Fibroblast of lung (primary cell): Measurements from ENCODE around the gene RAB37. TPM values are rescaled to one million over a fixed set of nuclear protein-coding genes. Genes with fewer than 3 reads are reported as not detected.

Source experiments
- DNase-seq, 2 donors: peaks; one replicate each; pipeline versions ENCODE4 v3.0.0 to v3.0.0-alpha.2; 2010; ENCODE audit warnings: low read depth in 2 of 2
- H2AFZ ChIP-seq: 2 replicates; pipeline ENCODE4 v1.5.1; 2012; ENCODE audit warnings: low read length, control low read depth, inconsistent platforms
- H3K27ac ChIP-seq: 2 replicates; pipeline ENCODE4 v1.5.1; 2011; ENCODE audit warnings: low read length, control low read depth; ENCODE audit not compliant: insufficient read depth
- H3K27me3 ChIP-seq: 2 replicates; pipeline ENCODE4 v1.5.1; 2011; ENCODE audit warnings: mild to moderate bottlenecking, low read length; ENCODE audit not compliant: control insufficient read depth, insufficient read depth
- H3K36me3 ChIP-seq: 2 replicates; pipeline ENCODE4 v1.5.1; 2011; ENCODE audit warnings: low read length; ENCODE audit not compliant: control insufficient read depth, insufficient read depth
- H3K4me1 ChIP-seq: 2 replicates; pipeline ENCODE4 v1.5.1; 2011; ENCODE audit warnings: low read length; ENCODE audit not compliant: control insufficient read depth, insufficient read depth; ENCODE audit errors: extremely low read depth
- H3K4me2 ChIP-seq: 2 replicates; pipeline ENCODE4 v1.5.1; 2011; ENCODE audit warnings: low read length, control low read depth; ENCODE audit not compliant: insufficient read depth; ENCODE audit errors: extremely low read depth
- H3K4me3 ChIP-seq, 4 experiments: fragments of 200-600 bp in 1 of 4; sonication (generic) in 1 of 4; replicated peaks in 1 of 4; 2 replicates each; pipeline ENCODE4 v1.5.1; 2011 to 2016; ENCODE audit warnings: low read length in 4 of 4, low read depth in 3 of 4, mild to moderate bottlenecking in 3 of 4, control low read depth in 2 of 4, inconsistent platforms in 1 of 4, mixed read lengths in 1 of 4; ENCODE audit not compliant: insufficient read depth in 1 of 4; ENCODE audit errors: control extremely low read depth in 1 of 4
- H3K79me2 ChIP-seq: 2 replicates; pipeline ENCODE4 v1.5.1; 2012; ENCODE audit warnings: mild to moderate bottlenecking, low read length, inconsistent platforms; ENCODE audit not compliant: control insufficient read depth, insufficient read depth
- H3K9ac ChIP-seq: 2 replicates; pipeline ENCODE4 v1.5.1; 2011; ENCODE audit warnings: mild to moderate bottlenecking, low read length, control low read depth; ENCODE audit not compliant: insufficient read depth
- H3K9me3 ChIP-seq: 2 replicates; pipeline ENCODE4 v1.5.1; 2012; ENCODE audit warnings: low read depth, low read length; ENCODE audit not compliant: control insufficient read depth, insufficient read depth
- H4K20me1 ChIP-seq: 2 replicates; pipeline ENCODE4 v1.5.1; 2011; ENCODE audit warnings: low read length; ENCODE audit not compliant: control insufficient read depth, insufficient read depth; ENCODE audit errors: extremely low read depth
- EZH2 ChIP-seq: IDR thresholded peaks from 2 replicates; pipeline ENCODE4 v1.5.1; 2012; ENCODE audit warnings: low read length, control low read depth, mild to moderate bottlenecking; ENCODE audit errors: missing control alignments
- polyA plus RNA-seq, 2 donors: library from polyadenylated mRNA; depleted of rRNA in 1 of 2; stranded (reverse) in 1 of 2; unstranded in 1 of 2; fragments of >200 nt; gene quantifications; 2 replicates each; pipeline ENCODE4 v1.2.1, GENCODE V29; 2011 to 2012; ENCODE audit warnings: missing spikeins in 1 of 2
- total RNA-seq: library from RNA; depleted of rRNA; stranded (reverse); fragments of >200 nt; gene quantifications from 2 replicates; pipeline ENCODE4 v1.2.1, GENCODE V29; 2014
- TF ChIP-seq, protein P1 (sequence below), 2 donors: IDR thresholded peaks in 1 of 2; conservative IDR thresholded peaks in 1 of 2; 1 replicate in 1 of 2; 2 replicates in 1 of 2; pipeline ENCODE4 v1.5.1; 2011 to 2012; ENCODE audit warnings: low read length in 2 of 2, control low read depth in 1 of 2, inconsistent platforms in 1 of 2, low read depth in 1 of 2, mild to moderate bottlenecking in 1 of 2

Gene RAB37
- total and polyA plus RNA-seq, 2 donors (not counting 1 experiment from before 2014, with no cell fraction given): 0.65 to 0.66 TPM

- H3K4me1 ChIP-seq: peaks cover 13% of the 10 kb centered on the region
- H3K4me3 ChIP-seq: no peak overlapping the region
- H3K27ac ChIP-seq: no peak overlapping the region
- no peaks in the 10 kb centered on the region for H3K79me2 ChIP-seq
- H3K4me2 ChIP-seq: no peak overlapping the region
- H3K27me3 ChIP-seq: no peaks in the 10 kb centered on the region
- no peak for DNase-seq
- no peak for TF ChIP-seq EZH2
- TF ChIP-seq, protein P1, sequence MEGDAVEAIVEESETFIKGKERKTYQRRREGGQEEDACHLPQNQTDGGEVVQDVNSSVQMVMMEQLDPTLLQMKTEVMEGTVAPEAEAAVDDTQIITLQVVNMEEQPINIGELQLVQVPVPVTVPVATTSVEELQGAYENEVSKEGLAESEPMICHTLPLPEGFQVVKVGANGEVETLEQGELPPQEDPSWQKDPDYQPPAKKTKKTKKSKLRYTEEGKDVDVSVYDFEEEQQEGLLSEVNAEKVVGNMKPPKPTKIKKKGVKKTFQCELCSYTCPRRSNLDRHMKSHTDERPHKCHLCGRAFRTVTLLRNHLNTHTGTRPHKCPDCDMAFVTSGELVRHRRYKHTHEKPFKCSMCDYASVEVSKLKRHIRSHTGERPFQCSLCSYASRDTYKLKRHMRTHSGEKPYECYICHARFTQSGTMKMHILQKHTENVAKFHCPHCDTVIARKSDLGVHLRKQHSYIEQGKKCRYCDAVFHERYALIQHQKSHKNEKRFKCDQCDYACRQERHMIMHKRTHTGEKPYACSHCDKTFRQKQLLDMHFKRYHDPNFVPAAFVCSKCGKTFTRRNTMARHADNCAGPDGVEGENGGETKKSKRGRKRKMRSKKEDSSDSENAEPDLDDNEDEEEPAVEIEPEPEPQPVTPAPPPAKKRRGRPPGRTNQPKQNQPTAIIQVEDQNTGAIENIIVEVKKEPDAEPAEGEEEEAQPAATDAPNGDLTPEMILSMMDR (conservative IDR thresholded peaks at IDR 0.05 in 1 of 2, IDR thresholded peaks at IDR 0.05 in 1 of 2; ENCODE audit: low read depth in 1 of 2, low read length in 2 of 2): no peak
- no peak overlapping the region for H2AFZ ChIP-seq
- no peaks in the 10 kb centered on the region for H3K36me3 ChIP-seq
- H3K9me3 ChIP-seq: no peaks in the 10 kb centered on the region
- H3K9ac ChIP-seq: no peak overlapping the region
- H4K20me1 ChIP-seq: no peaks in the 10 kb centered on the region
Measured at GRCh38 chr17:74759941-74760340, 22.9 kb downstream of the RAB37 start.

DNA sequence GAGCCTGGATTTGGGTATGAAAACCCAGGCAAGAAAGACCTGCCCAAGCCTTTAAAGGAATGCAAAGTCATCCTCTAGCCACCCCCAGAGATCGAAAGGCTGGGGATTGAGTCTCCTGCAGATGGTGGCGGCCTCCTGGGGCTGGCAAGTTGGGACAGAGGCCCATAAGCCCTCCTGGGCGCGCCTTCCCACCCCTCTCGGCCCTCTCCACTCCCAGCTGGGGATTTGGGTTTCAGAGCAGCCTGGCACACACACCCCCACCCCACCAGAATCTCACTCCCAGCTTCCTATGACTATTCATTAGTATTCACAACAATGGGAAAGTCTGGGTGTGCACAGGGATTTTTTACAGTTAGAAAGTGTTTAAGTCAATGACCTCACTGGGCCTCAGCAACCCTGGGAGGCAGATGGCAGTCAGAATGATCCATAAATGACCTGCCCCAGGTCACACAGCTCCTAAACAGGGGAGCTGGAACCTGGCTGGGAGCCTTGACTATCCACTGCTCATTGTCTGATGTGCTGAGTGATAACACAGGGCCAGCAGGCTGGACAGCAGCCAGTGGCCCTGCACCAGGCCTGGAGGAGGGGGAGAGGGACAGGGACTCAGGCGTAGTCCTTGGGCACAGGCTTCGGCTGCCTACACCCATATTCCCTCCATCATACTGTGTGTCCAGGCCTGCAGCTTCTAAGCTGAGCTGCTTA, 23.5 kb downstream of the RAB37 start:
- H3K9ac ChIP-seq: no peak overlapping the region
- H3K4me2 ChIP-seq: no peak overlapping the region
- H3K9me3 ChIP-seq: no peaks in the 10 kb centered on the region
- H3K4me1 ChIP-seq: peaks cover 13% of the 10 kb centered on the region
- no peak for DNase-seq
- H3K27ac ChIP-seq: no peak overlapping the region
- H3K27me3 ChIP-seq: no peaks in the 10 kb centered on the region
- H3K79me2 ChIP-seq: no peaks in the 10 kb centered on the region
- no peak overlapping the region for H3K4me3 ChIP-seq
- H2AFZ ChIP-seq: no peak overlapping the region
- TF ChIP-seq EZH2: no peak
- TF ChIP-seq, protein P1 (conservative IDR thresholded peaks at IDR 0.05 in 1 of 2, IDR thresholded peaks at IDR 0.05 in 1 of 2; ENCODE audit: low read depth in 1 of 2, low read length in 2 of 2): no peak
- H4K20me1 ChIP-seq: no peaks in the 10 kb centered on the region
- no peaks in the 10 kb centered on the region for H3K36me3 ChIP-seq

DNA sequence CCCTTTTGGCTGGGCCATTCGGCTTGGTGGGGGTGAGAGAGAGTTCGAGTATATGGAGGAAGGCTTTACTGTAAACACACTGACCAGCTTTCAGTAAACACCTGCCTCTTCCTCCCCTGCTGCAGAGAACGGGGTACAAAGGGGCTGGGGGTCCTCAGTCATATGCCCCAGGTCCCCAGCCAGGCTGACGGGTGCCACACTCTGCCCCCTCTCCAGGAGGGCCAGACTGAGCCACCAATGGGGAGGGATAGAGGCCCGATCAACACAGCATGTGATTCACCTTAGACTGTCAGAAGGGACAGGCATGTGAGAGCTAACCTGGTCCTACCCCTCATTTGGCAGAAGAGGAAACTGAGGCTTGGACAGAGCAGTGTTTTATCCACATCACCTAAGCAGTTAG, 24.4 kb downstream of the RAB37 start:
- Histone ChIP-seq H3K27ac (no peak overlapping the region), H3K4me1 (peaks cover 13% of the 10 kb centered on the region), H3K36me3 (no peaks in the 10 kb centered on the region), H3K4me3 (no peak overlapping the region), H3K9me3 (no peaks in the 10 kb centered on the region), H4K20me1 (no peaks in the 10 kb centered on the region), H3K4me2 (no peak overlapping the region), H3K79me2 (no peaks in the 10 kb centered on the region), H2AFZ (no peak overlapping the region), H3K9ac (no peak overlapping the region), H3K27me3 (no peaks in the 10 kb centered on the region)
- TF ChIP-seq, protein P1 (conservative IDR thresholded peaks at IDR 0.05 in 1 of 2, IDR thresholded peaks at IDR 0.05 in 1 of 2; ENCODE audit: low read depth in 1 of 2, low read length in 2 of 2): no peak
- TF ChIP-seq EZH2: no peak
- no peak for DNase-seq
